Heart left ventricle (tissue), 16 donors: ENCODE data around the gene COCH. TPM values are rescaled to one million over a fixed set of nuclear protein-coding genes. Genes with fewer than 3 reads are reported as not detected.

Experiments
- ATAC-seq, 4 donors: fragments of 200-7000 bp; cut with Tn5 transposase; one replicate each; pipeline ENCODE4 v1.9.1; 2020 to 2022; ENCODE audit warnings: moderate library complexity in 4 of 4, mild to moderate bottlenecking in 3 of 4, moderate number of reproducible peaks in 1 of 4
- DNase-seq, 5 donors: peaks; one replicate each; pipeline ENCODE4 v3.0.0-alpha.2; 2020
- H3K27ac ChIP-seq, 12 donors: fragments of 200-600 bp; sonication (generic) in 4 of 12; one replicate each; pipeline versions ENCODE4 v1.5.0 to v1.8.0; 2016 to 2022; ENCODE audit warnings: mild to moderate bottlenecking in 2 of 12
- H3K27me3 ChIP-seq, 9 donors: fragments of 200-600 bp; sonication (generic) in 2 of 9; one replicate each; pipeline versions ENCODE4 v1.5.1 to v1.8.0; 2016 to 2022; ENCODE audit warnings: mild to moderate bottlenecking in 3 of 9
- H3K36me3 ChIP-seq, 9 donors: fragments of 200-600 bp; sonication (generic) in 2 of 9; one replicate each; pipeline versions ENCODE4 v1.5.0 to v1.8.0; 2018 to 2022; ENCODE audit warnings: mild to moderate bottlenecking in 2 of 9
- H3K4me1 ChIP-seq, 12 donors: fragments of 200-600 bp; sonication (generic) in 4 of 12; one replicate each; pipeline versions ENCODE4 v1.5.0 to v1.8.0; 2016 to 2022; ENCODE audit warnings: mild to moderate bottlenecking in 3 of 12
- H3K4me3 ChIP-seq, 12 donors: fragments of 200-600 bp; sonication (generic) in 4 of 12; one replicate each; pipeline versions ENCODE4 v1.5.0 to v1.8.0; 2017 to 2022; ENCODE audit warnings: mild to moderate bottlenecking in 9 of 12, moderate library complexity in 4 of 12
- H3K9me3 ChIP-seq, 12 donors: fragments of 200-600 bp; sonication (generic) in 4 of 12; one replicate each; pipeline versions ENCODE4 v1.5.0 to v1.8.0; 2016 to 2022; ENCODE audit warnings: mild to moderate bottlenecking in 1 of 12
- CTCF ChIP-seq, 12 donors: fragments of 200-600 bp; sonication (generic) in 4 of 12; IDR thresholded peaks; one replicate each; pipeline versions ENCODE4 v1.5.0 to v1.8.0; 2018 to 2022; ENCODE audit warnings: antibody characterized with exemption in 12 of 12, mild to moderate bottlenecking in 5 of 12
- POLR2A ChIP-seq, 2 donors: fragments of 450-650 bp; IDR thresholded peaks; one replicate each; pipeline ENCODE4 v1.6.1; 2017; ENCODE audit warnings: antibody characterized with exemption in 2 of 2, mild to moderate bottlenecking in 2 of 2, moderate library complexity in 2 of 2
- WGBS, 4 donors: extraction: QIAGEN DNeasy Blood & Tissue Kit in 2 of 4; methylation state at CpG; one replicate each; pipeline versions ENCODE4 v1.1.5 to v1.1.7; 2013 to 2018; 5-methylcytosine and 5-hydroxymethylcytosine counted together
- intact Hi-C, 10 donors: fragments of 100-400 bp; cut with DNase I; formaldehyde crosslinking; loops; one replicate each; pipeline versions ENCODE4 v1.11.1 to v1.14.2; 2022
- polyA plus RNA-seq, 2 donors: library from polyadenylated mRNA; stranded (reverse); fragments of 200-250 nt; gene quantifications; one replicate each; pipeline ENCODE4 v1.2.3, GENCODE V29; 2013
- total RNA-seq, 9 donors: library from RNA; depleted of rRNA in 2 of 9; stranded (reverse); fragments of >200 nt in 2 of 9; fragmentation: NEBNext Ultra II Directional in 3 of 9; extraction: Animal tissue kit (Norgen Biotek cat#: 25700) in 3 of 9; gene quantifications; one replicate each; pipeline versions ENCODE4 v1.1.0 to v1.2.4, GENCODE V29; 2016 to 2023
- donor health status: ischemic (EF 13 %, LVEDD 7.1; RV severe dilation, severe dysfunction).
- donor health status: healthy with polysubstance abuse.
- donor health status: DM: no; HTN: yes; CAD: no.
- donor health status: DM: no; HTN: no; CAD: no.
- donor health status: ischemic (EF 25% LVEDD 6.9; RV normal size, moderate dysfunction).
- donor health status: ischemic (EF 25% LVEDD 5.7; RV mildly dilated, moderate dysfunction).
- donor health status: healthy.
- donor health status: DM: yes; HTN: yes; CAD: no.
- donor health status: ischemic (EF 35%, LVEDD 5.7; RV mildly dilated, moderate dysfunction).
- donor health status: nonischemic (EF 11% LVEDD 7.7; RV severe dilation, severe dysfunction).
- donor health status: DM: yes; HTN: yes; CAD: no.
- donor health status: PGD.
- donor health status: ischemic (EF 29% LVEDD 5.4; RV normal size, mild dysfunction).
- donor health status: nonischemic (EF 23%, LVEDD 6.1; RV moderate dilation, normal function).

The COCH gene
- total and polyA plus RNA-seq, 11 donors: 0.23 to 1.6 (median 0.65) TPM

- TF ChIP-seq CTCF (IDR thresholded peaks at IDR 0.05) (no peak), POLR2A (IDR thresholded peaks at IDR 0.05) (no peak)
Measured at GRCh38 chr14:30838351-30838750, 36.0 kb upstream of the COCH start.

GRCh38 chr14:30840086-30840779, 34.1 kb upstream of the COCH start:
- Histone ChIP-seq H3K4me1 (no peaks in the 10 kb centered on the region), H3K27me3 (no peaks in the 10 kb centered on the region), H3K4me3 (no peak overlapping the region), H3K27ac (no peak overlapping the region), H3K9me3 (no peaks in the 10 kb centered on the region), H3K36me3 (no peaks in the 10 kb centered on the region)
- WGBS, 4 donors: 83 to 90% (median 84%) methylated on average over 10 of the region's 10 CpGs
- no peak for DNase-seq
- ATAC-seq: no peak
- TF ChIP-seq POLR2A (IDR thresholded peaks at IDR 0.05): no peak
- intact Hi-C loops: no loop called here

More at GRCh38 chr14:30838351-30838750, 36.0 kb upstream of the COCH start:
- 45 to 85% (median 70%) methylated on average over 2 of the region's 2 CpGs for WGBS, 4 donors
- no peak overlapping the region for H3K4me3 ChIP-seq
- ATAC-seq: no peak
- H3K9me3 ChIP-seq: peaks cover 0 to 4% (median 0%) of the 10 kb centered on the region in 12 donors
- no peak for DNase-seq
- H3K36me3 ChIP-seq: no peaks in the 10 kb centered on the region
- H3K4me1 ChIP-seq: no peaks in the 10 kb centered on the region
- H3K27ac ChIP-seq: no peak overlapping the region
- no peaks in the 10 kb centered on the region for H3K27me3 ChIP-seq
- intact Hi-C loops: no loop called here

GRCh38 chr14:30842431-30842830, 31.9 kb upstream of the COCH start:
- intact Hi-C loops: no loop called here
- Histone ChIP-seq H3K27ac (no peak overlapping the region), H3K4me1 (no peaks in the 10 kb centered on the region), H3K9me3 (no peaks in the 10 kb centered on the region), H3K27me3 (peaks cover 0 to 9% (median 0%) of the 10 kb centered on the region in 9 donors), H3K36me3 (no peaks in the 10 kb centered on the region), H3K4me3 (no peak overlapping the region)
- no peak for DNase-seq
- ATAC-seq: no peak
- TF ChIP-seq POLR2A (IDR thresholded peaks at IDR 0.05) (no peak), CTCF (IDR thresholded peaks at IDR 0.05) (no peak)

GRCh38 chr14:30848449-30849240, 25.7 kb upstream of the COCH start:
- 70 to 86% (median 84%) methylated on average over 4 of the region's 4 CpGs for WGBS, 4 donors
- H3K27me3 ChIP-seq: peaks cover 0 to 14% (median 0%) of the 10 kb centered on the region in 9 donors
- peaks cover 0 to 14% (median 0%) of the 10 kb centered on the region in 12 donors for H3K4me1 ChIP-seq
- no peak for DNase-seq
- H3K36me3 ChIP-seq: no peaks in the 10 kb centered on the region
- H3K27ac ChIP-seq: no peak overlapping the region
- no peak for ATAC-seq
- TF ChIP-seq CTCF (IDR thresholded peaks at IDR 0.05): no peak
- no peak for TF ChIP-seq POLR2A (IDR thresholded peaks at IDR 0.05)
- intact Hi-C loops: no loop called here
- no peak overlapping the region for H3K4me3 ChIP-seq
- H3K9me3 ChIP-seq: no peaks in the 10 kb centered on the region
